Neural progenitor cell (in vitro differentiated cells): ENCODE data around the gene CTNNBIP1. TPM values are rescaled to one million over a fixed set of nuclear protein-coding genes. Genes with fewer than 3 reads are reported as not detected.

ENCODE experiments used
- DNase-seq: peaks from one replicate; pipeline ENCODE4 v3.0.0-alpha.2; 2016; ENCODE audit warnings: low spot score
- H2AFZ ChIP-seq: fragments of 200-600 bp; sonication (generic); replicated peaks from 2 replicates; pipeline ENCODE4 v1.6.1; 2016; ENCODE audit warnings: antibody characterized with exemption
- H3F3A ChIP-seq: fragments of 200-600 bp; sonication (generic); 2 replicates; pipeline ENCODE4 v1.6.1; 2016; ENCODE audit warnings: antibody characterized with exemption, low read depth
- H3K27ac ChIP-seq: fragments of 200-600 bp; sonication (generic); 2 replicates; pipeline ENCODE4 v1.5.1; 2016; ENCODE audit warnings: mild to moderate bottlenecking
- H3K27me3 ChIP-seq: fragments of 200-600 bp; sonication (generic); 2 replicates; pipeline ENCODE4 v1.6.1; 2016; ENCODE audit warnings: mild to moderate bottlenecking, moderate library complexity
- H3K36me3 ChIP-seq: fragments of 200-600 bp; sonication (generic); 2 replicates; pipeline ENCODE4 v1.5.1; 2016
- H3K4me1 ChIP-seq: fragments of 200-600 bp; sonication (generic); 2 replicates; pipeline ENCODE4 v1.6.1; 2016; ENCODE audit warnings: mixed run types
- H3K4me2 ChIP-seq: fragments of 200-600 bp; sonication (generic); 2 replicates; pipeline ENCODE4 v1.6.1; 2016
- H3K4me3 ChIP-seq: fragments of 200-600 bp; sonication (generic); 2 replicates; pipeline ENCODE4 v1.5.1; 2016
- H3K79me2 ChIP-seq: fragments of 200-600 bp; sonication (generic); 2 replicates; pipeline ENCODE4 v1.6.1; 2016; ENCODE audit warnings: low read depth
- H3K9ac ChIP-seq: fragments of 200-600 bp; sonication (generic); 2 replicates; pipeline ENCODE4 v1.6.1; 2016
- H3K9me3 ChIP-seq: fragments of 200-600 bp; sonication (generic); 2 replicates; pipeline ENCODE4 v1.5.1; 2016; ENCODE audit warnings: low read depth
- H4K20me1 ChIP-seq: fragments of 200-600 bp; sonication (generic); 2 replicates; pipeline ENCODE4 v1.6.1; 2016; ENCODE audit warnings: low read depth
- H3K27ac Mint-ChIP-seq: 3 replicates; pipeline ENCODE4 v1.8.0; 2021; ENCODE audit warnings: mixed read lengths
- H3K27me3 Mint-ChIP-seq: 2 replicates; pipeline ENCODE4 v1.8.0; 2022; ENCODE audit warnings: low read depth, mild to moderate bottlenecking, inconsistent platforms, moderate library complexity, mixed read lengths; ENCODE audit not compliant: insufficient read depth
- H3K36me3 Mint-ChIP-seq: 3 replicates; pipeline ENCODE4 v1.8.0; 2021; ENCODE audit warnings: mixed read lengths
- H3K4me1 Mint-ChIP-seq: 3 replicates; pipeline ENCODE4 v1.8.0; 2021; ENCODE audit warnings: mixed read lengths
- H3K4me3 Mint-ChIP-seq: 3 replicates; pipeline ENCODE4 v1.8.0; 2021; ENCODE audit warnings: mild to moderate bottlenecking, moderate library complexity, mixed read lengths
- H3K9me3 Mint-ChIP-seq: 3 replicates; pipeline ENCODE4 v1.8.0; 2020; ENCODE audit warnings: mixed read lengths
- CTCF ChIP-seq: fragments of 200-600 bp; sonication (generic); IDR thresholded peaks from 2 replicates; pipeline ENCODE4 v1.5.1; 2017; ENCODE audit warnings: antibody characterized with exemption, mild to moderate bottlenecking
- EZH2 ChIP-seq: fragments of 200-600 bp; sonication (generic); IDR thresholded peaks from 2 replicates; pipeline ENCODE4 v1.6.1; 2017; ENCODE audit warnings: antibody characterized with exemption, mild to moderate bottlenecking, moderate library complexity
- EZH2phosphoT487 ChIP-seq: fragments of 200-600 bp; sonication (generic); IDR thresholded peaks from 2 replicates; pipeline ENCODE4 v1.6.1; 2017; ENCODE audit warnings: antibody characterized with exemption
- total RNA-seq: library from RNA; depleted of rRNA; stranded (reverse); fragments of >200 nt; gene quantifications from 2 replicates; pipeline ENCODE4 v1.2.3, GENCODE V29; 2015; ENCODE audit warnings: low replicate concordance

The CTNNBIP1 gene
- total RNA-seq, 1 donor from 2014 or later, result 68.8 TPM

GRCh38 chr1:9892563-9893528 is 17.2 kb downstream of the CTNNBIP1 start:
- Histone ChIP-seq H3K79me2 (peaks cover 29% of the 10 kb centered on the region), H4K20me1 (peaks cover 33% of the 10 kb centered on the region), H3K4me1 (peaks cover 48% of the 10 kb centered on the region), H3K27me3 (no peaks in the 10 kb centered on the region), H3K36me3 (no peaks in the 10 kb centered on the region), H3K27ac (peak overlapping the region; percentile 51), H3K9me3 (no peaks in the 10 kb centered on the region), H2AFZ (no peak overlapping the region), H3K4me3 (no peak overlapping the region), H3K4me2 (peak overlapping the region; percentile 45), H3F3A (peaks cover 56% of the 10 kb centered on the region), H3K9ac (no peak overlapping the region)
- Mint-ChIP-seq H3K27me3 (peaks cover 11% of the 10 kb centered on the region), H3K4me1 (peaks cover 51% of the 10 kb centered on the region), H3K36me3 (peaks cover 9% of the 10 kb centered on the region), H3K9me3 (no peaks in the 10 kb centered on the region), H3K4me3 (peak overlapping the region; percentile 21), H3K27ac (peak overlapping the region; percentile 51)
- TF ChIP-seq EZH2phosphoT487, result no peak
- no peak for TF ChIP-seq CTCF
- no peak for TF ChIP-seq EZH2
- DNase-seq, result peak; percentile 65

- no peaks in the 10 kb centered on the region for H3K9me3 ChIP-seq
- Mint-ChIP-seq H3K4me3 (peak overlapping the region; percentile 62), H3K9me3 (no peaks in the 10 kb centered on the region), H3K27ac (peak overlapping the region; percentile 95), H3K27me3 (peaks cover 10% of the 10 kb centered on the region), H3K36me3 (peaks cover 8% of the 10 kb centered on the region), H3K4me1 (peaks cover 58% of the 10 kb centered on the region)
- peaks cover 29% of the 10 kb centered on the region for H3K79me2 ChIP-seq
- DNase-seq, result peak; percentile 84
- peak overlapping the region; percentile 89 for H3K27ac ChIP-seq
- H4K20me1 ChIP-seq, result peaks cover 46% of the 10 kb centered on the region
- TF ChIP-seq EZH2phosphoT487, result peak; percentile 32
- TF ChIP-seq EZH2, result no peak
- TF ChIP-seq CTCF, result no peak
- peaks cover 61% of the 10 kb centered on the region for H3K4me1 ChIP-seq
- peaks cover 68% of the 10 kb centered on the region for H3F3A ChIP-seq
- peak overlapping the region; percentile 38 for H3K4me2 ChIP-seq
- no peak overlapping the region for H2AFZ ChIP-seq
- no peak overlapping the region for H3K4me3 ChIP-seq
- H3K27me3 ChIP-seq, result no peaks in the 10 kb centered on the region
- H3K36me3 ChIP-seq, result no peaks in the 10 kb centered on the region
- H3K9ac ChIP-seq, result no peak overlapping the region
These were observed 18.9 kb downstream of the CTNNBIP1 start for GRCh38 chr1:9891207-9891606.

GRCh38 chr1:9890224-9890731 is 19.8 kb downstream of the CTNNBIP1 start:
- Histone ChIP-seq H3K4me3 (no peak overlapping the region), H3K4me2 (peak overlapping the region; percentile 38), H3K4me1 (peaks cover 66% of the 10 kb centered on the region), H3K27me3 (no peaks in the 10 kb centered on the region), H3K9ac (no peak overlapping the region), H3F3A (peaks cover 68% of the 10 kb centered on the region), H4K20me1 (peaks cover 46% of the 10 kb centered on the region), H3K36me3 (no peaks in the 10 kb centered on the region), H3K9me3 (no peaks in the 10 kb centered on the region), H2AFZ (no peak overlapping the region), H3K79me2 (peaks cover 37% of the 10 kb centered on the region), H3K27ac (peak overlapping the region; percentile 89)
- no peaks in the 10 kb centered on the region for H3K9me3 Mint-ChIP-seq
- peak; percentile 70 for DNase-seq
- H3K27ac Mint-ChIP-seq, result peak overlapping the region; percentile 92
- H3K4me3 Mint-ChIP-seq, result peak overlapping the region; percentile 62
- peaks cover 12% of the 10 kb centered on the region for H3K27me3 Mint-ChIP-seq
- peaks cover 5% of the 10 kb centered on the region for H3K36me3 Mint-ChIP-seq
- no peak for TF ChIP-seq CTCF
- no peak for TF ChIP-seq EZH2
- no peak for TF ChIP-seq EZH2phosphoT487
- peaks cover 61% of the 10 kb centered on the region for H3K4me1 Mint-ChIP-seq
